ENCODE data around the gene IGF1. TPM values are rescaled to one million over a fixed set of nuclear protein-coding genes. Genes with fewer than 3 reads are reported as not detected.

Gene IGF1
- total RNA-seq, 6 experiments from 2014 or later, result 18.9 to 115 (median 59.2) TPM

DNA sequence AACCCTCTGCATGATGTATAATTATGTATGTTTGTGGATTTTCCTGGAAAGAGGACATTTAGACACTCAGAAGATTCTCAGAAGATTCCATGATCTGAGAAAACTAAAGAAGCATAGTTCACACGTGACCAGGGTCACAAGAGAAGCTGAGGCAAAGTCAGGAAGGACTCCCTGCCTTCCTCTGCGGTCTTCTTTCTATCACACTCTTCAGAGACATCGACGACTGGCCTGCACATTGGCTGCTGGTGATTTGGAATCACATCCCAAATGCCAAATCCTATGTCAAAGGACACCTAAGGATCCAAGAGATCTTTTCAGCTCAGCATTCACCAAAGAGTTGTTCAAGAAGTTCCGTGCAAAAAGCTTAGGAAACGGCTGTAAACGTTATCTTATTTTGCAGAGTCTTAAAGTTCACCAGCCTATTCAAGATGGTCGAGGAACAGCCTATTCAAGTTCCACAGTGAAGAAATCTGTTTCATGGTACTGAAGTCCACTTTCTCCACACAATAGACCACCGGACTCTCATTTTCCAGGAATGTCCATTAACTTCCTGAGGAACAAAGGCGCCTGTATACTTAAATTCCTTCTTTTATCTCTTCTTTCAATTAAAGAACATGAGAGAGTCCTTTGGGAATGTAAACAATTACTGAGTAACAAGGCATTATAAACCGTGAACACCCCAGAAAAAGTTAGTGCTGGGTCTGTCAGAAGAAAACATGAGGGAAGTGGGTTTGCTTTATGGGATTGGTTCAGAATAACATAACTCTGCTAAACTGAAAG, 42.1 kb downstream of the IGF1 start:
- Histone ChIP-seq H3K4me3 (no peak overlapping the region), H3K27me3 (no peaks in the 10 kb centered on the region), H3K4me1 (peaks cover 0 to 15% (median 0%) of the 10 kb centered on the region in 4 donors), H3K27ac (no peak overlapping the region), H3K9me3 (no peaks in the 10 kb centered on the region), H3K36me3 (no peaks in the 10 kb centered on the region)
- TF ChIP-seq, protein P1, sequence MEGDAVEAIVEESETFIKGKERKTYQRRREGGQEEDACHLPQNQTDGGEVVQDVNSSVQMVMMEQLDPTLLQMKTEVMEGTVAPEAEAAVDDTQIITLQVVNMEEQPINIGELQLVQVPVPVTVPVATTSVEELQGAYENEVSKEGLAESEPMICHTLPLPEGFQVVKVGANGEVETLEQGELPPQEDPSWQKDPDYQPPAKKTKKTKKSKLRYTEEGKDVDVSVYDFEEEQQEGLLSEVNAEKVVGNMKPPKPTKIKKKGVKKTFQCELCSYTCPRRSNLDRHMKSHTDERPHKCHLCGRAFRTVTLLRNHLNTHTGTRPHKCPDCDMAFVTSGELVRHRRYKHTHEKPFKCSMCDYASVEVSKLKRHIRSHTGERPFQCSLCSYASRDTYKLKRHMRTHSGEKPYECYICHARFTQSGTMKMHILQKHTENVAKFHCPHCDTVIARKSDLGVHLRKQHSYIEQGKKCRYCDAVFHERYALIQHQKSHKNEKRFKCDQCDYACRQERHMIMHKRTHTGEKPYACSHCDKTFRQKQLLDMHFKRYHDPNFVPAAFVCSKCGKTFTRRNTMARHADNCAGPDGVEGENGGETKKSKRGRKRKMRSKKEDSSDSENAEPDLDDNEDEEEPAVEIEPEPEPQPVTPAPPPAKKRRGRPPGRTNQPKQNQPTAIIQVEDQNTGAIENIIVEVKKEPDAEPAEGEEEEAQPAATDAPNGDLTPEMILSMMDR (IDR thresholded peaks at IDR 0.05), result no peak
- TF ChIP-seq POLR2A (IDR thresholded peaks at IDR 0.05), result no peak
- 73% methylated on average over 9 of the region's 11 CpGs for WGBS (ENCODE audit: insufficient coverage, low coverage, low lambda C conversion rate, missing lambda C conversion rate)
- intact Hi-C loops (cut with DNase I), result no loop called here
- DNase-seq, result no peak
- no peak for ATAC-seq

DNA sequence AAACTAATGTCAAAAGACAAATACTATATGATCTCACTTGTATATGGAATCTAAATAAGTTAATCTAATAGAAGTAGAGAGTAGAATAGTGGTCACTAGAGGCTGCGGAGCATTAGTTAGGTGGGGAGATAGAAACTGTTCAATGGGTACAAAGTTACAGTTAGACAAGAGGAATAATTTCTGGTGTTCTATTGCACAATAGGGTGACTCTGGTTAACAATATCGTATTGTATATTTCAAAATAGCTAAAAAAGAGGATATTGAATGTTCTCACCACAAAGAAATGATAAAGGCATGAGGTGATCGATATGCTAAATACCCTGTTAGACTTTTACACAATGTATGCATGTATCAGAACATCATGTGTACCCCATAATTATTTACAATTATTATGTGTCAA, 42.9 kb downstream of the IGF1 start:
- no peak for DNase-seq
- Histone ChIP-seq H3K4me1 (peaks cover 0 to 19% (median 0%) of the 10 kb centered on the region in 4 donors), H3K27ac (no peak overlapping the region), H3K27me3 (no peaks in the 10 kb centered on the region), H3K4me3 (no peak overlapping the region), H3K9me3 (no peaks in the 10 kb centered on the region), H3K36me3 (no peaks in the 10 kb centered on the region)
- WGBS (ENCODE audit: insufficient coverage, low coverage, low lambda C conversion rate, missing lambda C conversion rate), result 63% methylated on average over 3 of the region's 3 CpGs
- no peak for ATAC-seq
- TF ChIP-seq, protein P1 (IDR thresholded peaks at IDR 0.05), result no peak
- no peak for TF ChIP-seq POLR2A (IDR thresholded peaks at IDR 0.05)
- intact Hi-C loops (cut with DNase I), result no loop called here

DNA sequence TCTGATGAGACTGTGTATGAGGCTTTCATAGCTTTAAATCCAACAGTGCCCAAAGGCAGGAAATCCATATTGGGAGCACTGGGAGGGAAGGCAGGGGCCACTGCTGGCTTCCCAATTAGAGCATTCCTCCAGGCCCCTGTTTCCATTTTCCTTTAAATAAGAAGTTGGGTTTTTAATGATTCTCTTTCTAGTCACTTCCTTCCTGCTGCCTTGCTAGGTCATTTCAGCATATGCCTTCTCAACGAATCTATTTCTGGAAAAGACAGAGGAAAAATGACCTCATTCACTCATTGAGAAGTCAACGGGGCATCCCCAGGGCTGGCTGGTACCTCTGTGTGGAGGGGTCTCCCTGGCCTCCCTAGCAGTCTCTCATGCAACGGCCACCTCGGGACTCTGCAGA, 43.5 kb downstream of the IGF1 start:
- intact Hi-C loops (cut with DNase I), result no loop called here
- 20% methylated on average over 2 of the region's 4 CpGs for WGBS (ENCODE audit: insufficient coverage, low coverage, low lambda C conversion rate, missing lambda C conversion rate)

DNA sequence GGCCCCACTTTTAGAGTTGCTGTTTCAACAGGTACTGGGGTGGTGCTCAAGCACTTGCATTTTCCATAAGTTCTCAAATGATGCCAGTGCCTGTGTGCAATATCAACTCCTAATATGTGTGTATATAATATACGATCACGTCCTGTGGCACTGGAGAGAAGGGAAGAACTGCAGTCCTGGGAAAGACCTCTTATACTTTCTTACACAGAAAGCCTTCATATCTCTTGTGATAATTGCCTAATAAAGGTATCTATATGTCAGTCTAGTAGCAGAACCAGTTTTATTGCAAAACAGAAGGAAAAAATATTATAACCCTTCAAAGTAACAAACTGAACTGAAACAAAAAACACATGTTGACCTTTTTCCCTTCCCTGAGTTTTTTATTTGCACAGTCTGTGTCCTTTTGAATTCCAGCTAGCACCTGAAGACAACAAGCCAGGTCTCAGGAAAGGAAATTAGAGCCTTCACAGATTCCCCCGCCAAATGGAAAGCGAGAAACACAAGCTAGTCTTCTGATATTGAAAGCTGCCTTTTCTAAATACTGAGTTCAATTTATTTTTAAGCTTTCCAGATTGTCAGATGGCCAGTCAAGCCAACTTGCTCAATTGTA, 44.4 kb downstream of the IGF1 start:
- WGBS (ENCODE audit: insufficient coverage, low coverage, low lambda C conversion rate, missing lambda C conversion rate), result 87% methylated on average over 4 of the region's 4 CpGs
- ATAC-seq (peak in 3 of 4 donors; percentile 11 to 55 (median 18)), DNase-seq (no peak)
- H3K9me3 ChIP-seq, result no peaks in the 10 kb centered on the region
- peak overlapping the region in 1 of 3 donors; percentile 4 for H3K27ac ChIP-seq
- intact Hi-C loops (cut with DNase I), result no loop called here
- H3K36me3 ChIP-seq, result no peaks in the 10 kb centered on the region
- no peak for TF ChIP-seq POLR2A (IDR thresholded peaks at IDR 0.05)
- TF ChIP-seq, protein P1 (IDR thresholded peaks at IDR 0.05), result no peak
- no peaks in the 10 kb centered on the region for H3K27me3 ChIP-seq
- H3K4me1 ChIP-seq, result peaks cover 0 to 12% (median 0%) of the 10 kb centered on the region in 4 donors
- no peak overlapping the region for H3K4me3 ChIP-seq

More for the DNA sequence above, 43.5 kb downstream of the IGF1 start:
- Histone ChIP-seq H3K4me3 (no peak overlapping the region), H3K4me1 (peaks cover 0 to 19% (median 0%) of the 10 kb centered on the region in 4 donors), H3K27ac (no peak overlapping the region), H3K27me3 (no peaks in the 10 kb centered on the region), H3K36me3 (no peaks in the 10 kb centered on the region), H3K9me3 (no peaks in the 10 kb centered on the region)
- TF ChIP-seq POLR2A (IDR thresholded peaks at IDR 0.05), result no peak
- TF ChIP-seq, protein P1 (IDR thresholded peaks at IDR 0.05), result no peak
- DNase-seq, result no peak
- peak in 1 of 4 donors; percentile 6 for ATAC-seq
